COLO668 (cell line): ENCODE data around the gene POU2F1.

Source experiments
- DNase-seq: peaks from one replicate; lab custom pipeline; 2025; ENCODE audit not compliant: unreplicated experiment; lab: John Stamatoyannopoulos, UW

Gene POU2F1

DNA sequence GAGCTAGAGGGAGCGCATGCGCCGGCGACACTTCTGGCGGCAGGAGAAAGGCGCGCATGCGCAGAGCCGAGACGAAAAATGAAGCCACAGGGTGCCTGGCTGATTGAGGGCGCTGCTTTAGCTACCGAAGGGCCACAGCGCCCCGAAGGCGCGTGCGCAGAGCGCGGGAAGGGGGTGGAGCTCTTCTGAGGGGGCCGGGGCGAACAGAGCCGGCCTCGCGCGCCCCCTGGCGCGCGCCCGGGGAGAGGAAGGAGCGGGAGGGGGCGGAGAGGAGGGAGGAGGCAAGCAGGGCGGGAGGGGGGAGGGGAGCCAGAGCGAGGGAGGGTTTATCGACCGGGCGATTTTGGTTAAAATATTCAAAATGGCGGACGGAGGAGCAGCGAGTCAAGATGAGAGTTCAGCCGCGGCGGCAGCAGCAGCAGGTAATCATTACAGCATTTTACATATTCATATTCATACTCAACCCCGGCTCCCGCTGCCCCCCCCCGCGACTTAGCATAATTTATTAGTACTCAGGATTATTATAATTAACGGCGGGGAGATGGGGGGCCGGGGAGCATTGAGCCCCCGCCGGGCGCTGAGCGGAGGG is at the start of gene POU2F1:
Gene POU2F1 (plus strand): TSS at position 350 of the 589 bp plus-strand sequence. CDS start 12 bp downstream, at position 362.
- DNase-seq = peak; percentile 99

DNA sequence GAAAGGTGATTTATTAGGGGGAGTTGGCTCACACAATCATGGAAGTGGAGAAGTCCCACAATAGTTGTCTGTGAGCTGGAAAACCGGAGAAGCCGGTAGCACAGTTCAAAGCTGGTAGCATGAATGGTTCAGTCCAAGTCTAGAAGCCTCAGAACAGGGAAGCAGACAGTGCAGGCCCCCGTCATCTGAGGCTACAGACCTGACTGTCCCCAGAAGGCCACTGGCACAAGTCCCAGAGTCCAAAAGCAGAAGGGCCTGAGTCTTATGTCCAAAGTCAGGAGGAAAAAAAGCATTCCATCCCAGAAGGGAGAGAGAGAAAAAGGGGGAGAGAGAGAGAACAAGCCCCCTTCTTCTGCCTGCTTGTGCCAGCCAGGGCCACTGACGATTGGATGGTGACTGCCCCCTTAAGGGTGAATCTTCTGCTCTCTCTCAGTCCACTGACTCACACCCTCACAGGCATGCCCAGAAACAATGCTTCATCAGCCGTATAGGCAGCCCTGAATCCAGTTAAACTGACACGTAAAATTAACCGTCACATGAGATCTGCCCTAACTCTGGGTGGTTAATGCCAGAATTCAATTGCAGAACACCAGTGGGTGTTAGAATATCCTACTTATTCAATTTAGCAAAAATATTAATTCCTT is 49.3 kb upstream of the POU2F1 start:
- no peak for DNase-seq

DNA sequence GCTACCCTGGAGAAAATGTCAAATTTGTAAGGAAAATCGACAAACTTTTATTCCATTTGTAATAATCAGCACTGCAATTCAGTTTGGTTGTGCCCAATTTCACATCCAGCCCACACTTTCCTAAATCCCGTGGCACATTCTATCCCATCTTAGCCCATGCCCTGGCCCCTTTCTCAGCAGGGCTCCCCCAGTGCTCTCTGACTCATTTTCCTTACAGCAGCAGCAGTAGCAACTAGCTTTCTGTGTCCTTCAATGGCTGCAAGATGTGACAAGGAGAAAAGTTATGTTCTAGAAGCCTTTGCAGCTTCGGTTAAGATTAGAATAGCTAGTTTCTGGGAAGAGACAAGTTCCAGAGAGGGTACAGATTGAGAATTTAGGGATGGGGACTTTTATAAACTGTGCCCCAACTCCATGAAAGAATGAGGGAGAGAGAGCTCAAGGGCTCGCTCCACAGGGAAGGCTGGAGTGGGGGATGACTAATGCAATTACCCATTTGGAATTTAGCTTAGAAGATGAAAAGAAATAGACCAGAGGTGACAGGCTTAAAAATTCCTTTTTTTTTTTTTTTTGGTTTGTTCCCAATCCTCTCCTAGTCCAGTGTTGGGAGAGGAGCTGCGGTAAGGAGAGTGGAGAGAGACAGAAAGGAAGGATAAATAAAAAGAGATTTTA is 47.0 kb upstream of the POU2F1 start:
- DNase-seq = no peak

DNA sequence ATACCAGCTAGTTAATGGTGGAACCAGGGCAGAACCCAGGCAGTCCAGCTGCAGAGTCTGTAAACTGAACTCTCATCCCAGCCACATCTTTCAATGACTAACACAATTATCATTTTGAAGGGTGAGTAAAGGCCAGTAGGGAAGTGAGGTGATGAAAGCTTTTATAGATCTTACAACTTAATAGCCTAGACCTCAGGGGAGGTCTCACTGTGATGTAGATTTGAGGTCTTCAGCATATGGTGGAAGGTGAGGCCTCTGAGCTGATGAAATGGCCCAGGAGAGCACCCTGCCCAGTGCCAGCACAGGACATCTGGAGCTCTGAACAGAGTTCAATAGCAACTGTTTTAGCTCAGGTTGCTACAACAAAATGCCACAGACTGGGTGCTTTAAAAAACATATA is 44.8 kb upstream of the POU2F1 start:
- no peak for DNase-seq

DNA sequence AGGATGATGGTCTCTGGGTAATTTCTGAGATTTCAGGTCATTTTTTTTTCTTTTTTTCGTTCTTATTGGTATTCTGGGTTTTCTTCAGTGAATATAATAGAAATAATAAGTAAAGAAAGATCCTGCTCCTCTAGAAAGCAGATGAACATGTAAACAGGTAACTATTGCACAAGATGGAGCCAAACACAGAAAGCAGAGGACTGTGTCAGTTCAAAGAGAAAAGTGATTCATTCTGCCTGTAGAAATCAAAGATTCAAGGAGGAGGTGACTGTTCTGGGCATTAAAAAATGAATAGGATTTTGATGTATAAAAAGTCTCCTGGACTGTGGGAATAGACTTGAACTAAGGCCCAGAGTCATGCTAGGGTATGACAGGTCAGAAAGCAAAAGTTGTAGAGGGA is 41.9 kb upstream of the POU2F1 start:
- DNase-seq = no peak

DNA sequence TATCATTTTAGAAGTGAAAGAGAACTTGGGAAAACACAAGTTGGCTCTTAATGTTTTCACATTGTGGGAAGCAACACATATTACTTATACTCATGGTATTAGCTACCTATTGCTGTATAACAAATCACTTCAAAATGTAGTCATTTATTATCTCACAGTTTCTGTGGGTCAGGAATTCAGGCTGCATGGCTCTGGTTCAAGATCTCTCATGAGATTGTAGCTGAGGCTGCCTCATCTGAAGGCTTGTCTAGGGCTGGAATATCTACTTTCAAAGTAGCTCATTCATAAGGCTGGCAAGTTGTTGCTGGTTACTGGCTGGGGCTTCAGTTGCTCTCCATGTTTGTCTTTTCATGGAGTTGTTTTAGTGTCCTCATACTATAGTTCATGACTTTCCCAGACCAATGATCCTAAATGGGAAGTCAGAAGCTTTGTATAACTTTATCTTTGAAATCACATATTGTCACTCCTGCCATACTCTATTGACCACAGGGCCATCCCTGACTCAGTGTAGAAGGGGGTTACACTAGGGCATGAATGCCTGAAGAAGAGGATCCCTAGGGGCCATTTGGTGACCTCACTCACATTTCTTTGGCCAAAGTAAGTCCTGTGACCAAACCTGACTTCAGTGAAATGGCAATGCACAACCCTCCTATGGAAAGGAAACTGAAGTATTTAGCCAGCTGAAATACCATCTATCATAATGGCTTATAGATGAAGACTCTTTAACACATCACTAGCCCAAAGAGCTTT is 37.9 kb upstream of the POU2F1 start:
- no peak for DNase-seq

DNA sequence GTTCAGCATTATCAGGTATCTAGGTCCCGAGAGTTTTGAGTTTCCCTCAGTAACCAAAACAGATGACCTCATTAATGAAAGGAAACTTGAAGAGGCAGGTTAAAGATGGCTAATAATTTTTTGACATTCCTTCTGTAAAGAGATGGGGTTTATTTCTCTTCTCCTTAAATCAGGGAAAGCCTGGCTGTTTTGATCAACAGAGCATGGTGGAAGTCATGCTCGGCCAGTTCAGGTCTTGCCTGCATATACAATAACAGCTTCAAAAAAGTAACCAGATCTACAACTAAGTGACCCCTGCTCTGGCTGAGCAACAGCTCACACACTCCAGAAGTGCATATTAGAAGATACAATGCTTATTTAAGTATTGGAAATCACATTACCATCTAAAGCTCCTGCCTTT is 36.6 kb upstream of the POU2F1 start:
- no peak for DNase-seq

DNA sequence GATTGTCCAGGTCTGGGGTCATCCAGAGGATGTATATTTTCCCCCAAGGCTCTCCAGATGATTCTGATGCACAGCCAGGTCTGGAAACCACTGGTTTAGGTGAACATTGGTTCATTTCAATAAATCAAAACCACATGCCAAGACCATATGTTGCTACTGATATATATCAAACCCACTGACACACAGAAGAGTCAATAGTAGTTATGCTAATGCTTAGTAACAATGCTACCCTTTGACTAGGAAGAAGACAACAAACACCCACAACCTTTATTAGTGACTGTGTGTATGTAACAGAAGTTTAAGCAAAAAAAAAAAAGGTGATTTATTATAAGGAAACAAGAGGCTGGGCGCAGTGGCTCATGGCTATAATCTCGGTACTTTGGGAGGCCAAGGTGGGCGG is 35.6 kb upstream of the POU2F1 start:
- DNase-seq = no peak

DNA sequence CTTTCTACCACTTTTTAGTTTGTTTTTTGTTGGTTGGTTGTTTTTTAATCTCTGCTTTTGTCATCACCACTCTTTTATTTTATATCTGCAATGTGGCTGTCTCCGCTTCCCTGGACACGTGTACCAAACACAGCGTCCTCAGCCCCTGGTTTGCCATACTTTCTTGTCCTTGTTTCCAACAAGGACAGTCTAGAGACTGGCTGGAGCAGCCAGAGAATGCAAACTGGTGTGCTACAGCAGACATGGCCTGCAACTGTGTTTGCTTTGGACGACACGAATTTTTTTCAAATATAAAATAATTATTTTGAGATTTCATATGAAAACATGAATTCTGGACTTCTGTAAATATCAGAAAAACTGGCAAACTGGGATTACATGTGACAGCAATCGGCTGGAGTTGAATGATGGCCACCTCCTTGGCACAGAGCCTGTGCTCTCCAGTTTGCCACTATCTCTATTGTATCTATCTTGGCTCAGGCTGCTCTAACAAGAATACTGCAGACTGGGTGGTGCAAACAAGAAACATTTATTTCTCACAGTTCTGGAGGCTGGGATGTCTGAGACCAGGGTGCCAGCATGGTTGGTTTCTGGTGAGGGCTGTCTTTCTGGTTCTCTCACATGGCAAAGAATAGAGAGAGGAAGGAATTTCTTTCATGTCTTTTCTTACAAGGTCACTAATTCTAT is 34.6 kb upstream of the POU2F1 start:
- no peak for DNase-seq

DNA sequence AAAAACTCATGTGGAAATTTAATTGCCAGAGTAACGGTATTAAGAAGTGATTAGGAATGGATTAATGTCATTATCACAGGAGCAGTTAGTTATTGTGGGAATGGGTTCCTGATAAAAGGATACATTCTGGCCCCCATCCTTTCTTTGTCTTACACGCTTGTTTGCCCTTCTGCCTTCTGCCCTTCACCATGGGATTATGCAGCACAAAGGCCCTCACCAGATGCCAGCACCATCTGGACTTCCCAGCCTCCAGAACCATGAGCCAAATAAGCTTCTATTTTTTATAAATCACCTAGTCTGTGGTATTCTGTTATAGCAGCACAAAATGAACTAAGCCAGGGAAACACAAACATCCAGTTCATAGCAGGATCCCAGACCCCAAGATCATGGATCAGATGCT is 33.9 kb upstream of the POU2F1 start:
- no peak for DNase-seq

DNA sequence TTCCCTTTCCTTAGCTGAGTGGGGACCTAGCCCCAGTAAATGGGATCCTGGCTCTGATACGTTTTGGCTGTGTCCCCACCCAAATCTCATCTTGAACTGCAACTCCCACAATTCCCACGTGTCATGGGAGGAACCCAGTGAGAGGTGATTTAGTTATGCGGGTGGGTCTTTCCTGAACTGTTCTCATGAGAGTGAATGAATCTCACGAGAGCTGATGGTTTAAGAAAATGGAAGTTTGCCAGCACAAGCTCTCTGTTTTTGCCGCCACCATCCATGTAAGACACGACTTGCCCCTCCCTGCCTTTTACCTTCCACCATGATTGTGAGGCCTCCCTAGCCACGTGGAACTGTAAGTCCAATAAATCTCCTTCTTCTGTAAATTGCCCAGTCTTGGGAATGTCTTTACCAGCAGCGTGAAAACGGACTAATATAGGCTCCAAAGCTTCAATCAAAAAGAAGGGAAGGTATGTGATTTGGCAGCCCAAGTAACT is 29.9 kb upstream of the POU2F1 start:
- DNase-seq = no peak

DNA sequence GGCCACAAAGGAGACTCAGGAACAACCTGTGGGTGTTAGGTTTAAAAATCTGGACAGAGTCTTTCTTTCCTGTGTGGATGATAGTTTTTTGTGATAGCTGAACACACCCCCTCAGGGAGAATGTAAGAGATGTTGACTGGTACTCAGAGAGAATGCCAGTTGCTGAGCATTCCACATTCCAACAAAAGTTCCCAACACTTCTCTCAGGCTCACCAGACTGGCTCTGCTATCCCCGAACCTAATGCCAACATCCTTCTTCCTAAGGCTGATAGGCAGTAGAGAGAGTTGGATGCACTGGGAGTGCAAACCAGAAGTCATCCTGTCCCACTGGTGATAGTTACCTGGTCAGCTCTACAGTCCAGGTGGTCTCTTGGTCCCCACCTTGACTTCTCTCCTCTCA is 28.7 kb upstream of the POU2F1 start:
- no peak for DNase-seq

DNA sequence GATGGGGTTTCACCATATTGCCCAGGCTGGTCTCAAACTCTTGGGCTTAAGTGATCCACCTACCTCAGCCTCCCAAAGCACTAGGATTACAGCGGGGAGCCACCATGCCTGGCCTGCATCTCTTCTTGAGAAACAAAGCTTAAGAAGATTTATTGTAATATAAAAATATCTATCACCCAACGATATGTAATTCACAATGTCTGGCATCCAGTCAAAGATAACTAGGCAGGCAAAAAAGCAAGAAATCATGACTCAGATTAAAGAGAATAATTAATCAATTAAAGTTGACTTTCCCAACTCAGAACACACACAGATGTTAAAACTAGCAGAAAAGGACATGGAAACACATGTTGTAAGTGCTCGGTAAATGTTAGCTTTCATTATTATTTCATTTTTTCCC is 26.5 kb upstream of the POU2F1 start:
- DNase-seq = no peak

DNA sequence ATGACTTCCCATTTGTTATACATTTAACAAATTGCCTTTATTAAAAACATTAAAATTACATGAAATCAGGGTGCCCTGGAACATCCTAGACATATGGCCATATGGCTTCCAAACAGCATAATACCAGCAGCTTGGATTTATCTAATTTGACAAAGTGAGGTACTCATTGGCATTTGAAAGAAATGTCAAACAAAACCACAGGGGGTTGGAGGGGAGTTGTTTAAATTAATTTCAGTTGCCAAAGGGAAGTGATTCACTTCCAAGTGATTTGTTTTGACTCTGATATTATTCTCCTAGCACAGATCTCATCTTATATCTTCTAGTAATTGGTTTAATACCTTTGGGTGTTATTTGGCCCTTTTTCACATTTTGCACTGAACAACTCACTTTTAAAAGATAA is 24.5 kb upstream of the POU2F1 start:
- DNase-seq = no peak

DNA sequence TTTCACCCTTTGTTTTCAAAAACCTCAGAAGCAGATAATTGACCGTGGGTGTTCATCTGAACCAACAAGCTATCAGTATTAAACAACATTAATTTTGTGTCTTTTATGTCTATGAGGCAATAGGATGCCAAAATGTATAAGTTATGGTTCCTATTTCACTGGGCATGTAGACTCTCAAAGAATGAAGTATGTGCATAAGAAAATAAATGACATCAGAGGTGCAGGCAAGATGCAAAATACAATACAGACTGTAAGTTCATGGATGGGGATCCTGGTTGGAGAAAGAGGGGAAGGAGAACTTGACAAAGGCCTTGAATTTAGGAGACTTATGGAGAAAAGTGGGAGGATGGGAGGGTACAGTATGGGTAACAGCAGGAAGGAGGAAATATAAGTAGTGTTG is 23.4 kb upstream of the POU2F1 start:
- no peak for DNase-seq

DNA sequence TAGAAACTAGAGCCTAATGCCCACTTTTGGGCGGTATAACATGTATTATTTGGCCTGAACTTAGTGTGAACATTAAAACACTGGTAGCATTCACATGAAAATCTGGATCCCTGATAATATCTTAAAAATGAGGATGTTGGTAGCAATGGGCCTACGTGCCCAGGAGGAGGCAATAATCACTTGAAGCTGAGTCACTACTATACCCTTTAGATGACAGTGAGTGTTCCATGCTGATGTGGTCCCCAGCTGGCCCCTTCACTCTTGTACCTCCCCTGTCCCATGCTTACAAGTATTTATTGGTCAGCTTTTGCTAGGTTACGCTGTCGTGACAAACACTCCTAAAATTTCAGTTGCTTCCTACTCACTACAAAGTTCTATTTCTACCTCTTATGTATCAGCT is 23.0 kb upstream of the POU2F1 start:
- no peak for DNase-seq

DNA sequence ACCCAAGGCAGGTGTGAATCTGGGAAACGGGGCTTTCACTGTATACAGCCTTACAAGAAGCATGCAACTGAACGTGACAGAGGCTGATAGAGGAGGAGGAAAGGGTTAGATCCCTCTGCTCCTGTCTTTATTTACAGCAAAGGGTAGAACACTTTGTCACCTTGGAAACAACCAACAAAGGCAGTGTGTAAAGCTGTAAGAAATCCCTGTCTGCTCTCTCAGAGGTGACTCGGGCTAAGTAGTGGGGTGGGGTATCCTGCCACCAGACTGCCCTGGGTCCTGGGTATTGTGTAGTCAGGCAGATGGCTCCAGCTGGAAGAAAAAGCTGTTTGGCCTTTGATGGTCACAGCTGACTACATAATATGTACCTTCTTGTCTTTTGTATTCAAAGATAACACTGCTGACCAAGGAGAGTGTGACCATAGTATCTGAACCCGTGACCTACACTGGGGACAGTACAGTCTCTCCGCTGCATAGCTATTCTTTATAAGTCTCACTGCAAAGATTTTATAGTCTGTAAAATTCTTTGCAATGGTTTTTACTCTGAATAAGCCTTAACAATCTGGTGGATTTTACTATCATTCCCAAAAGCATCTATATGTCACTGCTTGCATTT is 22.1 kb upstream of the POU2F1 start:
- peak; percentile 23 for DNase-seq

DNA sequence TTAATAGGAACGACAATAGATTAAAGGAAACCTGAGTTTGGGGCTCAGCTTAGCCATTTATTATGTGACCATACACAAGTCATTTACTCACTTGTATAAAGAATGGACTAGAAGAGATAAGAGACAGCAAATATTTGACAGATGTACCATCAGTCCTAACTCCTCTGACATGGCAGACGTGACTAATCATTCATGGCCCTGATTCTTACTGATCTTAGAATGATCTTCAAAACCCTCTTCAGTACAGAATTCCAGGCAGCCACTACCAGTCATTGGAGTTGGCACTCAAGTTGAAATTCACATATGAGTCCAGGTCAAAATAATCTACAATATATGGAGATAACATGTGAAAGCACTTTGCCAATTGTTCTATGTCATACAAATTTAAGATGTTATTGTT is 21.0 kb upstream of the POU2F1 start:
- DNase-seq = no peak

DNA sequence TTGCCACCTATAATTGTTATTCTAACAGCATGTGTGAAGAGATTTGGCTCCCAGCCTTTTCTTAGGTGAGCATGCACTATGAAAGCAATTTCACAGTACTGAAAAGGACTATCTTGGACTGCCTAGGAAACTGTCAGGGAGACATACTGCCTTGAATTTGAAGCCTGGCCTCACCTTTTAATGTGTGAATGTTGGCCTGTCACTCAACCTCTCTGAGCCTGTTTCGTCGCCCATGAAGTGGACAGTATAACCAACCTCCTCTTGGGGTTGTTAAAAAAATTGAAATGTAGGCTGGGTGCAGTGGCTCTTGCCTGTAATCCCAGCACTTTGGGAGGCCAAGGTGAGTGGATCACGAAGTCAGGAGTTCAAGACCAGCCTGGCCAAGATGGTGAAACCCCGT is 20.4 kb upstream of the POU2F1 start:
- DNase-seq = no peak

DNA sequence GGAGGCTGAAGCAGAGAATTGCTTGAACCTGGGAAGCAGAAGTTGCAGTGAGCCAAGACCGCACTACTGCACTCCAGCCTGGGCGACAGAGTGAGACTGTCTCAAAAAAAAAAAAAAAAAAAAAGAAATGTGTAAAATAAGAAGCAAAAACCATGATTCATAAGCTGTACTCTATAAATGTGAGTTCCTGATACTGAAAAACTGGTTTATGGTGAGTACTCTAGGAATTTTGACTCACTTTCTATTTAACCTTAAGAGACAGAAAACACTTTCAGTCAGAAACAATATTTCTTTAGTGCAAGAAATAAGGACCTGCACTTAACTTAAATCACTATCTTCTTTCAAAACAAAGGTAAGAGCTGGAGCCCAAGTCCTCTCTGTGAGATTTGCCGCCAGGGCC is 19.9 kb upstream of the POU2F1 start:
- no peak for DNase-seq

DNA sequence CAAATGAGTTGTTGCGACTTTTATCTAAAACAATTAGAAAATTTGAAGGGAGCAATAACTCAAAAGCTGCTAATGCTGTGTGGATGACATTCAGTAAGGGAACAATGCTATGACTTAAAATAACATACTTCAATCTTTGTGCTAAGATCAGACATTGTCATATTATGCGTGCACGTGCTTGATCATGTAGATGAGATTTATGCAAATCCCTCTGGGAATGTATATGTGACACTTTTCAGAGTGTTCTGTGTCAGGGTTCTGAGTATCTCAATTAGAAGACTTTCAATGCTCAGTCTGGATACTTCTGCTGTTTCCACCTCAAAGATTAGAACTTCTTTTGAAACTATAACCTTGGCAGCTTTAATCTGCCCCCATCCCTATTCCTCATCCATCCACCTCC is 18.6 kb upstream of the POU2F1 start:
- DNase-seq = no peak
